ENCODE data around the gene FFAR3.

GRCh38 chr19:35396240-35396885 is 38.1 kb downstream of the FFAR3 start:
- TF ChIP-seq CTCF (conservative IDR thresholded peaks at IDR 0.05; ENCODE audit: low read length) = no peak
- no peak for TF ChIP-seq EZH2phosphoT487 (IDR thresholded peaks at IDR 0.05; ENCODE audit: borderline replicate concordance, low read depth, low read length)
